GM21717 (cell line): Measurements from ENCODE around the gene SHC2.
A peak's percentile ranks its signal among the peaks of the same experiment; 100 is the strongest.
"Not testable (repeated sequence)": the region's sequence is repeated elsewhere in the genome, so short reads cannot be mapped to it uniquely, and the experiment has no call there.

Source experiments
- ATAC-seq: cut with Tn5 transposase; IDR thresholded peaks from one replicate; pipeline ENCODE4 v1.9.1; 2021; ENCODE audit warnings: mild to moderate bottlenecking, moderate library complexity; ENCODE audit not compliant: unreplicated experiment

SHC2 gene

DNA sequence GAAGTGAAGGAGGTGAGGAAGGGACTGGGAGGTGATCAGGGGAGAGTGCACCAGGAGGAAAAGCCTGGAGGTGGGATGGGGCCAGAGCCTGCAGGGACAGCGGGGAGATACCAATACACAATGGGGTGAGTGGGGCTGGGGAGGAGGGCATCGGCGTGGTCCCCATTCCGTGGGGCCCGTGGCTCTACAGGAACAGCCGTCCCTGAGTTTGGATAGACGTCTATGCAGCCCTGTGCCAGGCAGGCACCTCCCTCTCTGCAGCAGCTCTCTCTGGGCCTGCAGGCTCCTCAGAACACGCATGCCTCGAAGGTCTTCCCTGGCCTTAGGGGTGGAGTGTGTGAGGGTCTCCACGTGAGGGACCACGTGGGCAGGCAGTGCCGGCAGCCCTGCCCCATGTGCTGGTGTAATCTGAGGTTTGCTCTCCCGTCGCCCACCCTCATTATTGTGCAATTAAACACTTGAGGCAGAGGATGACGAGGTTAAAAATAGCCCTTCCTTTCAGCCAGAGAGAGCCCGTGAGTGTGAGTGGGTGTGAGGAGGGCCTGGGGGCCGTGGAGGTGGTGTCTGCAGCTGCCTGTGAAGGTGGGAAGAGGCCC, 68.4 kb downstream of the SHC2 start:
- ATAC-seq = no peak

DNA sequence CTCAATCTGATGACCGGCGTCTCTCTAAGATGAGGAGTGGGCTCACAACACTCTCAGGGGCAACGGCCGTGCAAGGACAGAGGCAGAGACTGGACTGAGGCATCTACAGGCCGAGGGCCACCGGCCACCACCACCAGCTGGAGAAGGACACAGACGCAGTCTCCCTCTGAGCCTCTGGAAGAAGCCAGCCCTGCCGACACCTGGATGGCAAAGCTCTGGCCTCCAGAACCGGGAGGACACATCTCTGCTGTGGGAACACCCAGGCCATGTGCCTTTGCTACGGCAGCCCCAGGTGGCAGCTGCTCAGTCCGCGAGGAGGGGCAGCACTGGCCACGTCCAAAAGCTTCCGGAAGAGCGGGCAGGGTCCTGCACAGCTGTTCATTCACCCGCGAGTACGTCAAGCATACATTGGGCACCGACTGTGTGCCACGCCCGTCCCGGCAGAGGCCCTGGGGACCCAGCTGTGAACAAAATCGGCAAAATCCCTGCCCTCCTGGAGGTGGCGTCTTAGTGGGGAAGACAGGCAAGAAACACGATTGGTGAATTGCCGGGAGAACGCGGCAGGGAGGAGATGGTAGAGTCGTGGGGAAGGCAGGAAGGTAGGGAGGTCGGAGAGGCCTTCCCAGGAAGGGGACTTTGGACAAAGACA, 69.0 kb downstream of the SHC2 start:
- ATAC-seq = no peak

DNA sequence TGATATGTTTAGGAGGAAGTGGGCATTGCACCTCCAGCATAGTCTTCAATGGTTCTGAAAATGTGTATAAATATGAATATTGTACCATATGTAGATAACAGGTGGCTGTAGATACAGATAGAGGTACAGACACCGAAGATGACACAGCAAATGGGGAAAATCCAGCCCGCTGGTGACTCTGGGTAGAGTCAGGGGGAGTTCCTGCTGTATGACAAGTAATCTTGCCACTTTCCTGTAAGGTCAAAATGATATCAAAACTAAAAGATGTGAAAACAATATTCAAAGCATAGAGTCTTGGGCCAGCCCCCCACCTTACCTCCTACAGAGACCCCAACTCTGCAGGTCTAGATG, 69.7 kb downstream of the SHC2 start:
- ATAC-seq = no peak

DNA sequence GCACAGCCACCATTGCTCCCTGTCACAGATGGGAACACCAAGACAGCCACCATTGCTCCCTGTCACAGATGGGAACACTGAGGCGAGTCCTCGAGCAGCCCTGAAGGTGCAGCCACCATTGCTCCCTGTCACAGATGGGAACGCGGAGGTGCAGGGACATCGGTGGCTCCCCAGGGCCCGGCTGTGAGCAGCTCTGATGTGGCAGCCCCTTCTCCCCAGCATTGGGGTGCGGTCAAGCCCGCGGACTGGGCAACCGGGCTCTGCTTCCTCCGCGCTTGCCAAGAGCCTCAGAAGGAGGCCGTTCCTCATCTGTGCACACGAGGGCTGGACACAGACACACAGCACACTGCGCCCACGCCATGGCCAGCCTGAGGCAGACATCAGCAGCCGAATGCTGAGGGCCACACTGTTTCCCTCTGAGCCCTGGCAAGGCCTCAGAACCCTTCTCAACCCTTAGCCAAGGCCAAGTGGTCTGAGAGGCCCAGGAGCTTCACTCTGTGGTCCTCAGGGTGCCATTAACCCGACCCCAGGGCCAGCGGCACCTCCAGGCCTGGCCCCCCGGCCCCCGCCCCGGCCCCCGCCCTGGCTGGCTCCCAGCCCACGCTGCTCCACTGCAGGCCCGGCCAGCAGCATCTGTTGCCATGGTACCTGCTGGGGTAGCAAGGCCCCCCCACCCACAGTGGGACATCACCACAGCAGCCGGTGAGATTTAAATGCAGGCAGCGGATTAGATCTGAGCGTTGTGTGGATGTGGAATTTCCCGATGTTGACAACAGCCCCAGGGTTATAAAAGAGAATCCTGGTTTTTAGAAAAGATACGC, 70.2 kb downstream of the SHC2 start:
- ATAC-seq = no peak

DNA sequence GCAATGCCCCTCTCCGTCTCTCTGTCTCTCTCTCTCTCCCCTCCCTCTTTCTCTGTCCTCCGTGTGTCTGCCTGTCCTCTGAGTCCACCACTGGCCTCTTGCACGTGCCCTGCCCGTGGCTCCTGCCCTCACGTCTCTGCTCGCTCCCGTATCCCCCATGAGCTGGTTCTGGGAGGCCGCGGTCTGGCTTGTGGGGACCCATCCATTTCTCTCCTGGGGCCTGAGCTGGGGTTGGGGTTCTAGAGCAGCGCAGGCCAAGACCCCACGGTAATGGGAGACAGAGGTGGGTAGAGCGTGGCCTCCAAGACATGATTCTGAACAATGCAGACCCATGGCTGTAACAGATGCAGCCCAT, 70.9 kb downstream of the SHC2 start:
- ATAC-seq = no peak

DNA sequence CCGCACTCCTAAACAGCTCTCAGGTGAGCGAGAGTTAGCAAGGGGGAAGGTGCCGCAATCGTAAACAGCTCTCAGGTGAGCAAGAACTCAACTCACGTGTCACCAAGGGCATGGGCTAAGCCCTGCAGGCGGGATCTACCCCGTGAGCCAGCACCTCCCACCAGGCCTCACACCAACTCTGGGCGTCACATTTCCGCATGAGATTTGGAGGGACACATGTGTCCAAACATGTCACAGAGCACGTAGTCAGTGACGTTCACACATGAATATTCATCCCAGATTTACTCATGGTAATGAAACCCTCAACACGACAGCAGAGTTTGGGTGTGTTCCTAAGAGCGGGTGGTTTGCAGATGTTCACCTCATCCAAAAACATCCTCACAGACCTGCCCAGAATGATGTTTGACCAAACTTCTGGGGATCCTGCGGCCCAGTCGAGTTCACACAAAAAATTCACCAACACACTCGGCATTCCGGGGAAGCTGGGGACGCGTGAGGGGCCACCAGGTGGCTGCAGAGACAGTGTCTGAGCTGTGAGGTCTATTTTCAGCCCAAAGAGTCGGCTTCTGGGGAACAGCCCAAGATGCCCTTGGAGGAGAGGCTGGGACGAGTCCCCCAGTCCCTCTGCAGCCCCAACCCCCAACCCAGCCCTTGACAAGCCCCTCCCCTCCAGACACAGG, 71.4 kb downstream of the SHC2 start:
- no peak for ATAC-seq

DNA sequence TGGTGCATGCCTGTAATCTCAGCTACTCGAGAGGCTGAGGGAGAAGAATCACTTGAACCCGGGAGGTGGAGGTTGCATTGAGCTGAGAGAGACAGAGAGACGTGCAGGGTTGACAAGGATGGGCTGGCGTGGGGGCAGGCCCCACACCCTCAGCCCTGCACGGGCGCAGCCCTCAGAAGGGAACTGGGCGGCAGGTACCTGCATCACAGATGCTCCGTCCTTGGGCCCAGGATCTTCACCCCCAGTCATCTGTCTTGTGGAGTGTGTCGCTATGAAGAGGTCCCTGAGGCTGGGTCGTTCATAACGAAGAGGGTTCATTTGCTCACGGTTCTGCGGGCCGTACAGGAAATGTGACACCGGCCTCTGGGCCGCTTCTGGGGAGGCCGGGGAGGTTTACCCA, 72.1 kb downstream of the SHC2 start:
- no peak for ATAC-seq

DNA sequence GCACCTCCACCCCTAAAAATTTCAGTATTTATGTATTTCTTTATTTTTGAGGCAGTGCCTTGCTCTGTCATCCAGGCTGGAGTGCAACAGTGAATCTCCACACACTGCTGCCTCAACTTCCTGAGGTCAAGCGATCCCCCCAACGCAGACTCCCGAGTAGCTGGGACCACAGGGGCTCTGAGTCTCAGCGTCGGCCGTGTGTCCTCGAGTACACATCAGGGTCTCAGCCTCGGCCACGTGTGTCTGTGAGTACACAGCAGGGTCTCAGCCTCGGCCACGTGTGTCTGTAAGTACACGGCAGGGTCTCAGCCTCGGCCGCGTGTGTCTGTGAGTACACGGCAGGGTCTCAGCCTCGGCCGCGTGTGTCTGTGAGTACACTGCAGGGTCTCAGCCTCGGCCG, 73.1 kb downstream of the SHC2 start:
- no peak for ATAC-seq

DNA sequence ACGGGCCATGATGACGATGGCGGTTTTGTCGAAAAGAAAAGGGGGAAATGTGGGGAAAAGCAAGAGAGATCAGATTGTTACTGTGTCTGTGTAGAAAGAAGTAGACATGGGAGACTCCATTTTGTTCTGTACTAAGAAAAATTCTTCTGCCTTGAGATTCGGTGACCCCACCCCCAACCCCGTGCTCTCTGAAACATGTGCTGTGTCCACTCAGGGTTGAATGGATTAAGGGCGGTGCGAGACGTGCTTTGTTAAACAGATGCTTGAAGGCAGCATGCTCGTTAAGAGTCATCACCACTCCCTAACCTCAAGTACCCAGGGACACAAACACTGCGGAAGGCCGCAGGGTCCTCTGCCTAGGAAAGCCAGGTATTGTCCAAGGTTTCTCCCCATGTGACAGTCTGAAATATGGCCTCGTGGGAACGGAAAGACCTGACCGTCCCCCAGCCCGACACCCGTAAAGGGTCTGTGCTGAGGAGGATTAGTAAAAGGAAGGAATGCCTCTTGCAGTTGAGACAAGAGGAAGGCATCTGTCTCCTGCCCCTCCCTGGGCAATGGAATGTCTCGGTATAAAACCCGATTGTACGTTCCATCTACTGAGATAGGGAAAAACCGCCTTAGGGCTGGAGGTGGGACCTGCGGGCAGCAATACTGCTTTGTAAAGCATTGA, 74.1 kb downstream of the SHC2 start:
- ATAC-seq = not testable (repeated sequence)

DNA sequence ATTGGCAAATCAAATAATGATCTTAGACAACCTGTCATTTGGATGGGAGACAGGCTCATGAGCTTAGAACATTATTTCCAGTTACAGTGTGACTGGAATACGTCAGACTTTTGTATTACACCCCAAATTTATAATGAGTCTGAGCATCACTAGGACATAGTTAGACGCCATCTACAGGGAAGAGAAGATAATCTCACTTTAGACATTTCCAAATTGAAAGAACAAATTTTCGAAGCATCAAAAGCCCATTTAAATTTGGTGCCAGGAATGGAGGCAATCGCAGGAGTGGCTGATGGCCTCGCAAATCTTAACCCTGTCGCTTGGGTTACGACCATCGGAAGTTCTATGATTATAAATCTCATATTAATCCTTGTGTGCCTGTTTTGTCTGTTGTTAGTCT, 74.6 kb downstream of the SHC2 start:
- ATAC-seq = not testable (repeated sequence)

DNA sequence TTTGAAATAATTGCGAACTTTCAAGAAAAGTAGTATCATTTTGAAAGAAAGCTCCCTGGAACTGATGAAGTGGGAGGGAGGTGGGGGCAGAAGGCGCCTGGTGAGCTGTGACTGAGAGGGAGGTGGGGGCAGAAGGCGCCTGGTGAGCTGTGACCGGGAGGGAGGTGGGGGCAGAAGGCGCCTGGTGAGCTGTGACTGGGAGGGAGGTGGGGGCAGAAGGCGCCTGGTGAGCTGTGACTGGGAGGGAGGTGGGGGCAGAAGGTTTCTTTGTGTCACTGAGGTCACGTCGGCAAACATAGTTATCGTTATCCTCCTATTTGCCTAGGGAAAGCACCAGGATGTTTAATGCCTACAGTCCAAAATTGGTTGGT, 76.0 kb downstream of the SHC2 start:
- no peak for ATAC-seq

DNA sequence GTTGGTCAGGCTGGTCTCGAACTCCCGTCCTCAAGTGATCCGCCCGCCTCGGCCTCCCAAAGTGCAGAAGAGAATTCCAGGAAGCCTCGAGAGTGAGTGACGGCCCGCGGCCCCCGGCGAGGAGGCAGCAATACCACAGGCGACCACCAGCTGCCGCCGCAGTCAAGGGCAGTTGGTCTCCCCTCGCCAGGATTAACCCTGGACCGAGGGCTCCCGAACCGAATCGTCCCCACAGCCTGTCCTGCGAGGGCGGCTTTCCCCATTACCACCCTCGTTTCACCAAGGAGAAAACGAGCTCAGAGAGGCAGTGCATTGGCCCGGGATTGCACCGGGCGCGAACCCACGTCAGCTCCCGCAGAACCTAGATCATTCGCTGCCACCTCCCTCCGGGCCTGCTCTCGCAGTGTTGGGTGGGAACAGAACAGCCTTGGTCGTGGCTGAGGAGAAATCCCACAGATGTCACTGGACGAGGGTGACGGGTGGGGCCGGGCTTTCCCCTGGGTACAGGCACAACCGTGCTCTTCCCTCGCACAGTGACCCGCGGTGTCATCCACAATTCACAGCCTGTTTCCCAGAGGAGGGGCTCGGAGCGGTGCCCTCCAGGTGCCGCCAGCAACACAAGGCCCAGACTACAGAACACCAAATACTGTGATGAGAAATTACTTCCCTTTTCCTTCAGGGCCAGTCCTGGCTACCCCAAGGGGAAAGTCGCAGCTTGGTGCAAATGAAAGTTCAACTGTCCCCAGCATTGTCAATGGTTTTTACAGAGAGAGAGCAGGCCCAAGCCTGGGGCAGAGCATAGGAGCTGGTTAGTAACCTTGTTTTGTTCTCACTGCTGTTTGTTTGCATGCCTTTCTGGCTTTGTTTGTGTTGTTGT, 76.7 kb downstream of the SHC2 start:
- no peak for ATAC-seq

DNA sequence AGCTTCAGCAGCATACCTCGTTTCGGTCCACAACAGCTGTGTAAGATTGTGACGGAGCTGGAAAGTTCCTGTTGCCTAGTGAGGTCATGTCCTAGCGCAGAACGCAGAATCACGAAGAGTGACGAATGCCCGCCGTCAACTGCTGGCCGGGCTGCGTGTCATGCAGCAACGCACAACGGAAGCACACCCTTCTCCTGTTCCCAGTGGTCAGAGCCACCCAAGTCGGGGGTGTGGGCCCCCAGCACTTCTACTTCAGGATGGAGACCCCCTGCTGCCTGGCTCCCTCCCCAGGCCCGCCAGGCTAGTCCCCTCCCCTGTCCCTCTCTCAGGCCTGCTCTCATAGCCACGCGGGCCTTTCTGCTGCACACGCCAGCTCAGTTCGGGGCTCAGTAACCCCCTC, 77.8 kb downstream of the SHC2 start:
- peak; percentile 30 for ATAC-seq

DNA sequence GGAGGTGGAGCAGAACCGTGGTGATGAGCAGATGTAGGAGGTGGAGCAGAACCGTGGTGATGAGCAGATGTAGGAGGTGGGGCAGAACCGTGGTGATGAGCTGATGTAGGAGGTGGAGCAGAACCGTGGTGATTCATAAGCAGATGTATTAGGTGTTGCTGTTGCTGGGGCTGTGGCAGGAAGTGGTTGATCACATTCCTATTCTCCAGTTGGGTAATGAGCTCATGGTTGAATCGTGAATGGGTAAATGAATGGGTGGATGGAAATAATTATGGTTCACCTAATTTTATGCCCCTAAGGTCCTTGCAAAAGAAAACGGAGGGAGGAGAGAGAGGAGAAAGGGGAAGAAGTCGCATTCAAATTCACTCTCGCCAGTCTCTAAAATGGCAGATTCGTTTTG, 78.3 kb downstream of the SHC2 start:
- peak; percentile 35 for ATAC-seq

DNA sequence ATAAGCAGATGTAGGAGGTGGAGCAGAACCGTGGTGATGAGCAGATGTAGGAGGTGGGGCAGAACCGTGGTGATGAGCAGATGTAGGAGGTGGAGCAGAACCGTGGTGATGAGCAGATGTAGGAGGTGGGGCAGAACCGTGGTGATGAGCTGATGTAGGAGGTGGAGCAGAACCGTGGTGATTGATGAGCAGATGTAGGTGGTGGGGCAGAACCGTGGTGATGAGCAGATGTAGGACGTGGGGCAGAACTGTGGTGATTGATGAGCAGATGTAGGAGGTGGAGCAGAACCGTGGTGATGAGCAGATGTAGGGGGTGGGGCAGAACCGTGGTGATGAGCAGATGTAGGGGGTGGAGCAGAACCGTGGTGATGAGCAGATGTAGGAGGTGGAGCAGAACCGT, 78.9 kb downstream of the SHC2 start:
- ATAC-seq = not testable (repeated sequence)

DNA sequence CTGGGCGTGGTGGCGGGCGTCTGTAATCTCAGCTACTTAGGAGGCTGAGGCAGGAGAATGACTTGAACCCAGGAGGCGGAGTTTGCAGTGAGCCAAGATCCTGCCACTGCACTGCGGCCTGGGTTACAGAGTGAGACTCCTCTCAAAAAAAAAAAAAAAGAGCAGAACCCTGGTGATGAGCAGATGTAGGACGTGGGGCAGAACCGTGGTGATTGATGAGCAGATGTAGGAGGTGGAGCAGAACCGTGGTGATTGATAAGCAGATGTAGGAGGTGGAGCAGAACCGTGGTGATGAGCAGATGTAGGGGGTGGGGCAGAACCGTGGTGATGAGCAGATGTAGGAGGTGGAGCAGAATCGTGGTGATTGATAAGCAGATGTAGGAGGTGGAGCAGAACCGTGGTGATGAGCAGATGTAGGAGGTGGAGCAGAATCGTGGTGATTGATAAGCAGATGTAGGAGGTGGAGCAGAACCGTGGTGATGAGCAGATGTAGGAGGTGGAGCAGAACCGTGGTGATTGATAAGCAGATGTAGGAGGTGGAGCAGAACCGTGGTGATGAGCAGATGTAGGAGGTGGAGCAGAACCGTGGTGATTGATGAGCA, 80.1 kb downstream of the SHC2 start:
- not testable (repeated sequence) for ATAC-seq

DNA sequence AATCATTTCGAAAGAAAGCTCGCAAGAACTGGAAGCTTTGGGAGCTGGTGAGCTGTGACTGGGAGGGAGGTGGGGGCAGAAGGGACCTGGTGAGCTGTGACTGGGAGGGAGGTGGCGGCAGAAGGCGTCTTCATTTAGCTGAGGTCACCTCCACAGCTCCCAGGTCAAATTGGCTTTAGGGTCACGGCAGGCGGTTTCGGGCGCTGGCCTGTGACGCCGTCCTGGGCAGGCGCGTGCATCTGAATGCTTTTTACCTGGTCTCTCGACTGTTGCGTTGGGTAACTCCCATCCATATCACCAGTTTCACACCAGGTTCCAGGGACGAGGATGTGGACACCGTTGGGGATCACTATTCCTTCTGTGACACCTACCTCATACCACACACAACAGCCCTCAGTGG, 81.0 kb downstream of the SHC2 start:
- ATAC-seq = no peak

DNA sequence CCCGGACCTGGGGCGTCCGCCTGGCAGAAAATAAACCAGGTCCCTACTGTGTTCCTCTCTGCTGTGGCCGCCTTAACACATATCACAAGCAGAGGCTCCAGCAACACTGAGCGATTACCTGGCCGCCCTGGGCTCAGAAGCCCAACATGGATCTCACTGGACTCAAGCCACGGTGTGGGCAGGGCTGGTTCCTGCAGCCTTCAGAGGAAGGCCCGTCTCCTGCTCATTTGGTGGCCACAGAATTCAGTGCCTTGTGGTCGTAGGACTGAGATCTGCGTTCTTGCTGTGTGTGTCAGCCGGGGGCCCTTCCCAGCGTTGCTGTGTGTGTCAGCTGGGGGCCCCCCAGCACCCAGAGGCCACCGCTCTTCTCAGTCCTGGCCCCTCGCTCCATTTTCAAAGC, 82.1 kb downstream of the SHC2 start:
- no peak for ATAC-seq

DNA sequence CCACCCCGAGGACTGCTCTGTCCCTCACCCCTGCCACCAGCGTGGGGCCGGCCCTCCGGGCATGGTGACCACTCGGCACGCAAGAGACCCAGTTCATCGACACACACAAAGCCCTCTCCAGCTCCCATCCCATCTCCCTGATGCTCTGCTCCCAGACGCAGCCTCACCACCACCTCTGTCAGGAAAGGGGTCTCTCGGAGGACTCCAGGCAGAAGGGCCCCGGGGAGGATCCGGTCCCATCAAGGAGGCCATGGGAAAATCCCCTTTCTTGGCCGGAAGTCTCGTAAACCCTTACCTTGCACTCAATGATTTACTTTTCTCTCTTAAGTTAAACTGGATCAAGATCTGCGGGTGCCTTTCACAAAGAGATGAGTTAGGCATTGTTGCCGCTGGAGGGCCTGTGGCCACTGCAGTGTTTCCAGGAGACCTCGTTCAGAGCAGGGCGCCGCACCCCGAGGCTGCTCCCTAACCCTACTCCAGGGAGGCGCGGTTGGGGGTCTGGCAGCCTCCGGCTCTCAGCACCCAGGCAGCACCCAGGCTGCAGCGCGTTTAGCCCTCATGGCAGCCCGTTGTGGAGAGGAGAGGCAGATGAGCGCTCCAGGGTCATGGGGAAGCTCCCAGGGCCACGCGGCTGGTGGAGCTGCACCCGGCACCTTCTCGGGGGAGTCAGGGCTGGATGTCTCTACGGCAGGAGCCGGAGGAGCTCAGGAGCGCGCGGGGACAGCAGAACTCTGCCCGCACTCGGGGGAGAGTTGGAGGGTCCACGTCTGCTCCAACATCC, 82.8 kb downstream of the SHC2 start:
- no peak for ATAC-seq
